DND-41 (cell line): Measurements from ENCODE around the gene ANKRD28.

Experiments used
- ATAC-seq: fragments of 200-7000 bp; cut with Tn5 transposase; 3 replicates; pipeline ENCODE4 v1.9.1; 2021; ENCODE audit warnings: low read depth; ENCODE audit not compliant: insufficient read depth
- DNase-seq: peaks from one replicate; pipeline ENCODE4 v3.0.0-alpha.2; 2020
- H2AFZ ChIP-seq: 2 replicates; pipeline ENCODE4 v1.6.0; 2012; ENCODE audit warnings: low read depth, low read length
- H3K27ac ChIP-seq: 2 replicates; pipeline ENCODE4 v1.5.1; 2012; ENCODE audit warnings: low read length, inconsistent platforms
- H3K27me3 ChIP-seq: fragments of 200-600 bp; sonication (generic); 2 replicates; pipeline ENCODE4 v1.6.0; 2012; ENCODE audit warnings: low read length, mild to moderate bottlenecking, inconsistent platforms; ENCODE audit not compliant: insufficient read depth, poor library complexity
- H3K36me3 ChIP-seq: 2 replicates; pipeline ENCODE4 v1.5.1; 2012; ENCODE audit warnings: low read length, inconsistent platforms; ENCODE audit not compliant: insufficient read depth
- H3K4me1 ChIP-seq: 2 replicates; pipeline ENCODE4 v1.5.1; 2012; ENCODE audit warnings: mild to moderate bottlenecking, low read length; ENCODE audit not compliant: insufficient read depth
- H3K4me2 ChIP-seq: 2 replicates; pipeline ENCODE4 v1.6.0; 2012; ENCODE audit warnings: mild to moderate bottlenecking, moderate library complexity, low read length, inconsistent platforms; ENCODE audit not compliant: insufficient read depth
- H3K4me3 ChIP-seq, 2 experiments: fragments of 200-600 bp in 1 of 2; shearing (Covaris generic) in 1 of 2; 2 replicates each; pipeline ENCODE4 v1.5.1; 2012 to 2016; ENCODE audit warnings: inconsistent platforms in 2 of 2, low read length in 2 of 2, mild to moderate bottlenecking in 2 of 2, low read depth in 1 of 2, moderate library complexity in 1 of 2
- H3K79me2 ChIP-seq: 2 replicates; pipeline ENCODE4 v1.6.0; 2012; ENCODE audit warnings: low read length, inconsistent platforms; ENCODE audit not compliant: insufficient read depth
- H3K9ac ChIP-seq: 2 replicates; pipeline ENCODE4 v1.6.0; 2012; ENCODE audit warnings: low read depth, mild to moderate bottlenecking, inconsistent platforms, low read length, moderate library complexity
- H3K9me3 ChIP-seq: 2 replicates; pipeline ENCODE4 v1.5.1; 2012; ENCODE audit warnings: low read length, moderate library complexity, mild to moderate bottlenecking, inconsistent platforms; ENCODE audit not compliant: insufficient read depth, severe bottlenecking
- H4K20me1 ChIP-seq: 2 replicates; pipeline ENCODE4 v1.6.0; 2012; ENCODE audit warnings: low read length; ENCODE audit not compliant: insufficient read depth
- CTCF ChIP-seq: IDR thresholded peaks from 2 replicates; pipeline ENCODE4 v1.5.1; 2012; ENCODE audit warnings: borderline replicate concordance, low read length, moderate library complexity, mild to moderate bottlenecking; ENCODE audit not compliant: poor library complexity, severe bottlenecking; ENCODE audit errors: extremely low read depth
- EZH2 ChIP-seq: IDR thresholded peaks from 3 replicates; pipeline ENCODE4 v1.6.1; 2012; ENCODE audit warnings: borderline replicate concordance, low read depth, mild to moderate bottlenecking, moderate library complexity, low read length, inconsistent platforms; ENCODE audit not compliant: severe bottlenecking

Gene ANKRD28

GRCh38 chr3:15630646-15631350 lies 167.0 kb downstream of the ANKRD28 start:
- Histone ChIP-seq H3K9ac (peak overlapping the region; percentile 2; the same call in 1 of the 2 replicates), H3K4me3 (no peak overlapping the region), H3K4me1 (peaks cover 31% of the 10 kb centered on the region), H3K27me3 (no peaks in the 10 kb centered on the region), H3K79me2 (no peaks in the 10 kb centered on the region), H3K4me2 (peak overlapping the region; percentile 54), H2AFZ (peak overlapping the region; percentile 58; the same call in 1 of the 2 replicates), H4K20me1 (no peaks in the 10 kb centered on the region), H3K9me3 (no peaks in the 10 kb centered on the region), H3K36me3 (no peaks in the 10 kb centered on the region), H3K27ac (peak overlapping the region; percentile 68)
- TF ChIP-seq CTCF = no peak
- no peak for TF ChIP-seq EZH2
- DNase-seq = no peak
- peak; percentile 41; the same call in 2 of the 3 replicates for ATAC-seq

GRCh38 chr3:15629860-15630597 lies 167.8 kb downstream of the ANKRD28 start:
- H3K27me3 ChIP-seq = no peaks in the 10 kb centered on the region
- H3K4me2 ChIP-seq = peak overlapping the region; percentile 54
- H3K9ac ChIP-seq = peak overlapping the region; percentile 2; the same call in 1 of the 2 replicates
- peak; percentile 82 for DNase-seq
- peaks cover 27% of the 10 kb centered on the region for H3K4me1 ChIP-seq
- H3K79me2 ChIP-seq = no peaks in the 10 kb centered on the region
- no peaks in the 10 kb centered on the region for H3K36me3 ChIP-seq
- H3K27ac ChIP-seq = peak overlapping the region; percentile 68
- ATAC-seq = peak; percentile 99
- TF ChIP-seq CTCF (peak; percentile 88), EZH2 (no peak)
- H3K4me3 ChIP-seq = peak overlapping the region in 1 of 2 experiments; percentile 8; a peak in 1 of 4 replicates
- peak overlapping the region; percentile 34; the same call in 1 of the 2 replicates for H2AFZ ChIP-seq
- H4K20me1 ChIP-seq = no peaks in the 10 kb centered on the region
- H3K9me3 ChIP-seq = no peaks in the 10 kb centered on the region

- H3K9ac ChIP-seq = no peak overlapping the region
- ATAC-seq (no peak), DNase-seq (no peak)
- H3K9me3 ChIP-seq = no peaks in the 10 kb centered on the region
- H3K4me2 ChIP-seq = no peak overlapping the region
- no peak overlapping the region for H2AFZ ChIP-seq
- no peak overlapping the region for H3K4me3 ChIP-seq
- H3K27ac ChIP-seq = no peak overlapping the region
- TF ChIP-seq EZH2 = no peak
- H4K20me1 ChIP-seq = no peaks in the 10 kb centered on the region
- H3K36me3 ChIP-seq = no peaks in the 10 kb centered on the region
- H3K79me2 ChIP-seq = no peaks in the 10 kb centered on the region
- H3K4me1 ChIP-seq = peaks cover 38% of the 10 kb centered on the region
- H3K27me3 ChIP-seq = no peaks in the 10 kb centered on the region
These were observed 168.8 kb downstream of the ANKRD28 start for GRCh38 chr3:15628967-15629366.
